NT2/D1 (cell line): ENCODE data around the gene A1BG.

Experiments used
- SUZ12 ChIP-seq: IDR thresholded peaks from 2 replicates; pipeline ENCODE4 v1.6.1; 2011; ENCODE audit not compliant: insufficient read length, insufficient read depth; ENCODE audit errors: extremely low read depth
- YY1 ChIP-seq: IDR thresholded peaks from 2 replicates; pipeline ENCODE4 v1.6.1; 2011; ENCODE audit not compliant: insufficient read length, insufficient read depth
- ZNF274 ChIP-seq: IDR thresholded peaks from 2 replicates; pipeline ENCODE4 v1.6.1; 2011; ENCODE audit warnings: mild to moderate bottlenecking, low read depth, low read length

GRCh38 chr19:58304255-58304654, 49.0 kb downstream of the A1BG start:
- TF ChIP-seq ZNF274, result no peak
- no peak for TF ChIP-seq YY1
- no peak for TF ChIP-seq SUZ12
